WTC11 (cell line): ENCODE measurements around the gene NDUFS3. TPM values are rescaled to one million over a fixed set of nuclear protein-coding genes. Genes with fewer than 3 reads are reported as not detected.

Source experiments
- CREM ChIP-seq: sonication (generic); formaldehyde crosslinking; IDR thresholded peaks from 2 replicates; pipeline ENCODE4 v1.8.1; 2022; ENCODE audit warnings: mild to moderate bottlenecking, missing genetic modification reagents, moderate library complexity
- E2F1 ChIP-seq: sonication (generic); formaldehyde crosslinking; IDR thresholded peaks from 2 replicates; pipeline ENCODE4 v1.8.0; 2022; ENCODE audit warnings: mild to moderate bottlenecking, missing genetic modification reagents
- ETV6 ChIP-seq: sonication (generic); formaldehyde crosslinking; IDR thresholded peaks from 2 replicates; pipeline ENCODE4 v1.8.1; 2022; ENCODE audit warnings: mild to moderate bottlenecking, missing genetic modification reagents
- FOXP4 ChIP-seq: sonication (generic); formaldehyde crosslinking; IDR thresholded peaks from 2 replicates; pipeline ENCODE4 v1.8.0; 2022; ENCODE audit warnings: mild to moderate bottlenecking, missing genetic modification reagents
- HMGA2 ChIP-seq: fragments of 250-450 bp; sonication (Bioruptor Pico); IDR thresholded peaks from 2 replicates; pipeline ENCODE4 v1.4.0; 2021; ENCODE audit warnings: mild to moderate bottlenecking, moderate library complexity
- KAT7 ChIP-seq: sonication (generic); formaldehyde crosslinking; IDR thresholded peaks from 2 replicates; pipeline ENCODE4 v1.8.1; 2023; ENCODE audit warnings: missing genetic modification reagents, mild to moderate bottlenecking, borderline replicate concordance
- MYBL2 ChIP-seq: sonication (generic); formaldehyde crosslinking; IDR thresholded peaks from 2 replicates; pipeline ENCODE4 v1.8.1; 2023; ENCODE audit warnings: mild to moderate bottlenecking, moderate library complexity, missing genetic modification reagents
- NR1H2 ChIP-seq: sonication (generic); formaldehyde crosslinking; IDR thresholded peaks from 2 replicates; pipeline ENCODE4 v1.9.0; 2021; ENCODE audit warnings: mild to moderate bottlenecking, moderate library complexity, missing genetic modification reagents
- OVOL2 ChIP-seq: fragments of 250-450 bp; sonication (Bioruptor Pico); IDR thresholded peaks from 2 replicates; pipeline ENCODE4 v1.9.0; 2021; ENCODE audit warnings: mild to moderate bottlenecking, borderline replicate concordance
- SMAD4 ChIP-seq: sonication (generic); formaldehyde crosslinking; IDR thresholded peaks from 2 replicates; pipeline ENCODE4 v1.8.0; 2022; ENCODE audit warnings: mild to moderate bottlenecking, missing genetic modification reagents
- TCF7 ChIP-seq: sonication (generic); formaldehyde crosslinking; IDR thresholded peaks from 2 replicates; pipeline ENCODE4 v1.8.0; 2022; ENCODE audit warnings: mild to moderate bottlenecking, low read depth, missing genetic modification reagents, moderate library complexity
- TEAD1 ChIP-seq: sonication (generic); formaldehyde crosslinking; IDR thresholded peaks from 2 replicates; pipeline ENCODE4 v1.8.0; 2022; ENCODE audit warnings: mild to moderate bottlenecking, missing genetic modification reagents
- USF1 ChIP-seq: sonication (generic); formaldehyde crosslinking; IDR thresholded peaks from 2 replicates; pipeline ENCODE4 v1.8.0; 2022; ENCODE audit warnings: mild to moderate bottlenecking, missing genetic modification reagents
- USF2 ChIP-seq: sonication (generic); formaldehyde crosslinking; IDR thresholded peaks from 2 replicates; pipeline ENCODE4 v1.8.1; 2023; ENCODE audit warnings: mild to moderate bottlenecking, missing genetic modification reagents, moderate library complexity
- ZNF121 ChIP-seq: sonication (generic); formaldehyde crosslinking; IDR thresholded peaks from 2 replicates; pipeline ENCODE4 v1.8.0; 2023; ENCODE audit warnings: missing genetic modification reagents
- ZNF232 ChIP-seq: sonication (generic); formaldehyde crosslinking; IDR thresholded peaks from 2 replicates; pipeline ENCODE4 v1.8.0; 2022; ENCODE audit warnings: mild to moderate bottlenecking, missing genetic modification reagents
- ZNF263 ChIP-seq: sonication (generic); formaldehyde crosslinking; IDR thresholded peaks from 2 replicates; pipeline ENCODE4 v1.8.1; 2022; ENCODE audit warnings: low read depth, mild to moderate bottlenecking, moderate library complexity, missing genetic modification reagents
- ZNF416 ChIP-seq: fragments of 250-450 bp; sonication (Bioruptor Pico); IDR thresholded peaks from 2 replicates; pipeline ENCODE4 v1.9.0; 2021; ENCODE audit warnings: mild to moderate bottlenecking, inconsistent platforms
- ZNF532 ChIP-seq: fragments of 250-450 bp; sonication (Bioruptor Pico); IDR thresholded peaks from 2 replicates; pipeline ENCODE4 v1.9.0; 2021; ENCODE audit warnings: mild to moderate bottlenecking, borderline replicate concordance
- ZSCAN18 ChIP-seq: fragments of 250-450 bp; sonication (Bioruptor Pico); IDR thresholded peaks from 2 replicates; pipeline ENCODE4 v2.1.2; 2022; ENCODE audit warnings: mild to moderate bottlenecking, moderate library complexity
- total RNA-seq: library from RNA; stranded (reverse); gene quantifications from 3 replicates; pipeline ENCODE4 v1.2.3, GENCODE V29; 2021

The NDUFS3 gene
- total RNA-seq, 1 experiment from 2014 or later = 140 TPM

- TF ChIP-seq E2F1 (0 out of 2 replicates have a peak, but pooled peaks have one; percentile 38), ZNF532 (CRISPR knock-in tag) (peak; percentile 87; the same call in 1 of the 2 replicates), ETV6 (CRISPR knock-in tag) (peak; percentile 45; the same call in 1 of the 2 replicates), NR1H2 (no peak), HMGA2 (CRISPR knock-in tag) (no peak), OVOL2 (CRISPR knock-in tag) (no peak), CREM (CRISPR knock-in tag) (peak; percentile 61; the same call in 1 of the 2 replicates), ZNF121 (CRISPR knock-in tag) (no peak), ZNF232 (peak; percentile 76; the same call in 1 of the 2 replicates), USF2 (CRISPR knock-in tag) (peak; percentile 20), ZNF416 (0 out of 2 replicates have a peak, but pooled peaks have one; percentile 36), TEAD1 (CRISPR knock-in tag) (no peak), TCF7 (CRISPR knock-in tag) (no peak), ZNF263 (CRISPR knock-in tag) (peak; percentile 36; the same call in 1 of the 2 replicates), ZSCAN18 (CRISPR knock-in tag) (no peak), SMAD4 (CRISPR knock-in tag) (no peak), KAT7 (CRISPR knock-in tag) (0 out of 2 replicates have a peak, but pooled peaks have one; percentile 54), FOXP4 (CRISPR knock-in tag) (peak; percentile 24), MYBL2 (CRISPR knock-in tag) (no peak; the same call in 1 of the 2 replicates), USF1 (CRISPR knock-in tag) (peak; percentile 26; the same call in 1 of the 2 replicates)
- TF ChIP-seq, all 79 proteins: peak for 25
These were observed 13.3 kb upstream of the NDUFS3 start, which contains the start of gene PTPMT1 (continued) for GRCh38 chr11:47565340-47566148.
